Endothelial cell of umbilical vein (primary cell): Measurements from ENCODE around the gene PLA2G2D. TPM values are rescaled to one million over a fixed set of nuclear protein-coding genes. Genes with fewer than 3 reads are reported as not detected.

Experiments
- BruUV-seq: library from RNA; stranded (reverse); fragments of 400-500 nt; replicated peaks from 2 replicates; lab custom pipeline; 2021; lab: Mats Ljungman, UMichigan
- CTCF ChIA-PET: fragments of 300-600, 350-600 bp; sonication (Branson Sonifier 250); formaldehyde crosslinking; loops from one replicate; lab custom pipeline; 2021; ENCODE audit warnings: antibody characterized with exemption, inconsistent platforms; lab: Charles Lee
- POLR2A ChIA-PET: fragments of 300-600, 350-600 bp; sonication (Branson Sonifier 250); formaldehyde crosslinking; loops from one replicate; lab custom pipeline; 2021; ENCODE audit warnings: antibody characterized with exemption, inconsistent platforms; lab: Charles Lee
- DNase-seq: peaks from one replicate; pipeline ENCODE4 v3.0.0-alpha.2; 2011; ENCODE audit warnings: low read depth, low spot score
- FAIRE-seq: peaks from 2 replicates; lab custom pipeline; 2011; peaks lifted over from hg19 to GRCh38; lab: Jason Lieb, UNC
- H2AFZ ChIP-seq: 2 replicates; pipeline ENCODE4 v1.6.0; 2012; ENCODE audit warnings: low read depth, low read length, control low read depth, inconsistent platforms
- H3K27ac ChIP-seq: 2 replicates; pipeline ENCODE4 v1.5.1; 2011; ENCODE audit warnings: low read depth, mild to moderate bottlenecking, control low read depth, low read length, moderate library complexity; ENCODE audit not compliant: insufficient read depth
- H3K27me3 ChIP-seq, 2 experiments: 2 replicates each; pipeline versions ENCODE4 v1.6.0 to v1.6.1; 2011; ENCODE audit warnings: low read length in 2 of 2, mixed read lengths in 1 of 2; ENCODE audit not compliant: control insufficient read depth in 2 of 2, insufficient read depth in 2 of 2
- H3K36me3 ChIP-seq, 2 experiments: 2 replicates in 1 of 2; 3 replicates in 1 of 2; pipeline ENCODE4 v1.5.1; 2011; ENCODE audit warnings: low read length in 2 of 2, mild to moderate bottlenecking in 1 of 2, moderate library complexity in 1 of 2; ENCODE audit not compliant: control insufficient read depth in 2 of 2, insufficient read depth in 2 of 2; ENCODE audit errors: extremely low read depth in 1 of 2
- H3K4me1 ChIP-seq: 3 replicates; pipeline ENCODE4 v1.5.1; 2011; ENCODE audit warnings: mild to moderate bottlenecking, low read length; ENCODE audit not compliant: control insufficient read depth, insufficient read depth; ENCODE audit errors: extremely low read depth
- H3K4me2 ChIP-seq: 2 replicates; pipeline ENCODE4 v1.6.1; 2011; ENCODE audit warnings: low read length, control low read depth, mixed read lengths; ENCODE audit not compliant: insufficient read depth
- H3K4me3 ChIP-seq, 3 experiments: fragments of 200-600 bp in 1 of 3; sonication (generic), shearing (Covaris generic) in 1 of 3; replicated peaks in 1 of 3; 2 replicates each; pipeline ENCODE4 v1.5.1; 2011 to 2016; ENCODE audit warnings: control low read depth in 3 of 3, low read length in 3 of 3, mild to moderate bottlenecking in 2 of 3, inconsistent platforms in 1 of 3, low read depth in 1 of 3, moderate library complexity in 1 of 3; ENCODE audit not compliant: insufficient read depth in 1 of 3
- H3K79me2 ChIP-seq: 2 replicates; pipeline ENCODE4 v1.6.0; 2012; ENCODE audit warnings: low read length, inconsistent platforms; ENCODE audit not compliant: control insufficient read depth, insufficient read depth
- H3K9ac ChIP-seq: replicated peaks from 2 replicates; pipeline ENCODE3; 2011; ENCODE audit warnings: low read length, control low read depth; ENCODE audit not compliant: insufficient read depth; ENCODE audit errors: extremely low read depth
- H3K9me1 ChIP-seq: replicated peaks from 3 replicates; pipeline ENCODE4 v1.6.0; 2011; ENCODE audit warnings: mild to moderate bottlenecking, low read length; ENCODE audit not compliant: control insufficient read depth, insufficient read depth; ENCODE audit errors: extremely low read depth
- H3K9me3 ChIP-seq: replicated peaks from 2 replicates; pipeline ENCODE4 v1.5.1; 2012; ENCODE audit warnings: low read length, inconsistent platforms; ENCODE audit not compliant: control insufficient read depth, insufficient read depth
- H4K20me1 ChIP-seq: replicated peaks from 2 replicates; pipeline ENCODE3; 2011; ENCODE audit warnings: mild to moderate bottlenecking, low read length; ENCODE audit not compliant: control insufficient read depth, insufficient read depth; ENCODE audit errors: extremely low read depth
- EZH2 ChIP-seq: IDR thresholded peaks from 2 replicates; pipeline ENCODE4 v1.6.1; 2012; ENCODE audit warnings: borderline replicate concordance, low read depth, mild to moderate bottlenecking, moderate library complexity, low read length, inconsistent platforms; ENCODE audit not compliant: severe bottlenecking
- FOS ChIP-seq: IDR thresholded peaks from 2 replicates; pipeline ENCODE4 v1.6.1; 2011; ENCODE audit warnings: mild to moderate bottlenecking, low read length, moderate library complexity, borderline replicate concordance; ENCODE audit not compliant: insufficient read depth
- GATA2 ChIP-seq: IDR thresholded peaks from 2 replicates; pipeline ENCODE4 v1.7.0; 2011; ENCODE audit warnings: low read depth, mild to moderate bottlenecking, moderate library complexity, mixed read lengths, low read length; ENCODE audit not compliant: insufficient read length, insufficient read depth
- MYC ChIP-seq: IDR thresholded peaks from one replicate; pipeline ENCODE4 v1.6.1; 2011; ENCODE audit warnings: mild to moderate bottlenecking, low read depth, low read length
- POLR2A ChIP-seq: IDR thresholded peaks from 2 replicates; pipeline ENCODE4 v1.6.1; 2012; ENCODE audit warnings: low read depth, mild to moderate bottlenecking, control low read depth, low read length
- POLR2AphosphoS5 ChIP-seq: IDR thresholded peaks from 2 replicates; pipeline ENCODE4 v1.6.1; 2012; ENCODE audit warnings: low read depth, mild to moderate bottlenecking, control low read depth, low read length, moderate library complexity; ENCODE audit not compliant: insufficient read depth
- dilution Hi-C: fragments of 300-500 bp; cut with MboI; formaldehyde crosslinking; loops from one replicate; pipeline ENCODE4 v1.15.0; 2019; ENCODE audit warnings: low sequenced_read_pairs; ENCODE audit not compliant: extremely low pct_ligation_motif_present
- intact Hi-C: fragments of 100-400 bp; cut with micrococcal nuclease; formaldehyde crosslinking; loops from one replicate; pipeline ENCODE4 v1.10.0; 2022
- polyA plus RNA-seq, 4 experiments: library from polyadenylated mRNA; depleted of rRNA in 3 of 4; stranded (reverse) in 3 of 4; unstranded in 1 of 4; fragments of >200 nt; gene quantifications; 2 replicates each; pipeline versions ENCODE4 v1.2.1 to v1.2.3, GENCODE V29; 2011 to 2012; ENCODE audit warnings: missing spikeins in 1 of 4
- total RNA-seq: library from RNA; stranded (reverse); gene quantifications from 2 replicates; pipeline ENCODE4 v1.2.3, GENCODE V29; 2021

The PLA2G2D gene
- total and polyA plus RNA-seq, 2 donors (not counting 3 experiments of a cell fraction or from before 2014, with no cell fraction given) = not detected

GRCh38 chr1:20149601-20150325, 30.4 kb upstream of the PLA2G2D start:
- FAIRE-seq (no peak), DNase-seq (no peak)
- intact Hi-C loops (no loop called here), dilution Hi-C loops (no loop called here)
- TF ChIP-seq POLR2AphosphoS5 (no peak), POLR2A (no peak), MYC (no peak), GATA2 (no peak), FOS (no peak), EZH2 (no peak)
- no peaks in the 10 kb centered on the region for H3K79me2 ChIP-seq
- H4K20me1 ChIP-seq = no peaks in the 10 kb centered on the region
- no peaks in the 10 kb centered on the region for H3K27me3 ChIP-seq
- no peak overlapping the region for H2AFZ ChIP-seq
- ChIA-PET CTCF (interaction anchor here (1.2 to 4.8 kb wide), 2 partner anchors 233 to 268 kb away, joined by 4 to 61 read pairs; partner anchors contain the start of gene OTUD3), POLR2A (no interaction called here)
- BruUV-seq = no TSS peak
- no peaks in the 10 kb centered on the region for H3K9me3 ChIP-seq
- H3K9me1 ChIP-seq = no peaks in the 10 kb centered on the region
- no peaks in the 10 kb centered on the region for H3K36me3 ChIP-seq
- H3K27ac ChIP-seq = no peak overlapping the region
- no peak overlapping the region for H3K4me2 ChIP-seq
- no peak overlapping the region for H3K9ac ChIP-seq
- peaks cover 4% of the 10 kb centered on the region for H3K4me1 ChIP-seq
- no peak overlapping the region for H3K4me3 ChIP-seq
